SKM-1 treated with dmso at 0.1 percent for 144 hours (cell line): ENCODE results near the gene MYADML2.

Source experiments
- DNase-seq: peaks from one replicate; lab custom pipeline; 2025; ENCODE audit not compliant: unreplicated experiment; lab: John Stamatoyannopoulos, UW

Gene MYADML2

GRCh38 chr17:81901167-81902022, 45.6 kb downstream of the MYADML2 start:
- DNase-seq = no peak

DNA sequence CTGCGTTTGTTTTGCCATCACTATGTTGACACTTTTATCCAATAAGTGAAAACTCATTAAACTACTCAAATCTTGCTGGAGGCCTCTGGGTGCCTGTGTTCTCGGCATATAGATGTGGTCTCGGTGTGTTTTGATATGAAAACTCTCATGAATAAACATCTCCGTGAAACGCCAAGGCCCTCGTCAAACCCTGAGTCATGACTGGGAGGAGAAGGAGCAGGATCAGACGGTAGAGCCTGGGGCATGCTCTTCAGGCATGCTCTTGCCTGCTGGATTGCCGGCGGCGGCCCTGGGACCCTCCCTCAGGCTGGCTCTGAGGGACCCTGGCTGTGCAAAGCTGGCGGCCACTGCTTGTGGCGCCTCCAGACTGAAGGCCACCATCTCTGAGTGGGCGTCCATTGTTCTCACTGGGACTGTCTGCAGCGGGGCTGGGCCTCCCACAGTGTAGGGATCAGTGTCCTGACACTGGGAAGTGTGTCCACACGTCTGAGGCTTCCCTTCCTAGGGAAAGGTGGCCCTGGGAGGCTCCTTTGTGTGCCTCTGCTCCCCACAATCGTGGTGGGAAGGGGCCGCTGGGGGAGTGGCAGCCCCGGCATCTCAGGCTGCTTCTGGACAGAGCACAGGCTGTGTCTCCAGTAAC, 46.7 kb downstream of the MYADML2 start:
- DNase-seq = no peak

- DNase-seq = no peak
These were observed 47.4 kb downstream of the MYADML2 start for GRCh38 chr17:81899514-81900166.

- no peak for DNase-seq
These were observed 48.1 kb downstream of the MYADML2 start for GRCh38 chr17:81898885-81899284.

- DNase-seq = no peak
These were observed 48.8 kb downstream of the MYADML2 start for GRCh38 chr17:81898029-81898866.

GRCh38 chr17:81895400-81895799, 51.6 kb downstream of the MYADML2 start:
- no peak for DNase-seq

DNA sequence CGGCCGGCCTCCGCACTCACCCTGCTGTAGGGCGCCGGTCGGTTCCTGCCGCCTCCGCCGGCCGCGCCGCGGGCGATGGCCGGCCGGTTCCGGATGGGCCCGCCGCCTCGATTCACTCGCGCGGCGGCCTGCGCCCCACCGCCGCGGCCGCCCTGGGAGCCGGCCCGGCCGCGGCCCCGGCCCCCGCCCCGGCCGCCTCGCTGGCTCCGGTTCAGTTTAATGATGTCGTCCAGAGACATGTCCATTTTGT, 55.8 kb downstream of the MYADML2 start:
- DNase-seq = no peak

- DNase-seq = no peak
These were observed 56.4 kb downstream of the MYADML2 start for GRCh38 chr17:81890447-81891302.
